Measurements from ENCODE around the gene VKORC1. TPM values are rescaled to one million over a fixed set of nuclear protein-coding genes. Genes with fewer than 3 reads are reported as not detected.

The VKORC1 gene
- total and polyA plus RNA-seq, 2 of the 8 experiments (the other 6 are each of a cell fraction or from before 2014, with no cell fraction given) = 84.1 to 483 TPM

GRCh38 chr16:31084584-31085302 lies 9.9 kb downstream of the VKORC1 start:
- CTCF ChIA-PET (ENCODE audit: partially characterized antibody) = interaction anchor here (0.6 to 1.7 kb wide), 4 partner anchors 8 to 132 kb away, joined by 3 to 4 read pairs (median 3); no protein-coding TSS in a partner anchor
- FAIRE-seq = no peak
- H3K9ac ChIP-seq (replicated peaks in 1 of 4; ENCODE audit: extremely low read depth in 1 of 4, low read depth in 3 of 4, low read length in 3 of 4) = no peak overlapping the region

More at GRCh38 chr16:31084584-31085302, 9.9 kb downstream of the VKORC1 start:
- peaks cover 0 to 20% (median 8%) of the 10 kb centered on the region in 4 experiments; a peak in 5 of 8 replicates for H3K36me3 ChIP-seq (ENCODE audit: control insufficient read depth in 2 of 4, insufficient read depth in 4 of 4, low read length in 3 of 4)
- H4K20me1 ChIP-seq (replicated peaks in 1 of 2; ENCODE audit: control insufficient read depth in 1 of 2, insufficient read depth in 2 of 2, low read length in 2 of 2) = peaks cover 14 to 21% of the 10 kb centered on the region in 2 experiments
- POLR2A ChIA-PET (ENCODE audit: partially characterized antibody) = interaction anchor here (0.8 to 4.7 kb wide), 12 partner anchors 8 to 100 kb away, joined by 3 to 34 read pairs (median 4); partner anchors contain the start of genes ZNF646 and ZNF668
- H3K79me1 ChIP-seq (ENCODE audit: low read depth, low read length) = peaks cover 2% of the 10 kb centered on the region; the same call in 1 of the 2 replicates
- no peaks in the 10 kb centered on the region for H3K9me3 ChIP-seq (ENCODE audit: insufficient read depth in 2 of 2, low read depth in 1 of 2, low read length in 1 of 2)
- peak overlapping the region; percentile 5 for H4K8ac ChIP-seq (ENCODE audit: extremely low read depth, insufficient read depth, low read length)
- no peak for TF ChIP-seq RFX5 (IDR thresholded peaks at IDR 0.05; ENCODE audit: borderline replicate concordance, low read depth, low read length)
- TF ChIP-seq HDAC2 (IDR thresholded peaks at IDR 0.05; ENCODE audit: borderline replicate concordance in 1 of 2, low read depth in 2 of 2, low read length in 2 of 2) = no peak
- TF ChIP-seq E2F6 (IDR thresholded peaks at IDR 0.05) = no peak
- TF ChIP-seq ATF2 (IDR thresholded peaks at IDR 0.05; ENCODE audit: low read length) = no peak
- no peak for TF ChIP-seq SUZ12 (IDR thresholded peaks at IDR 0.05; ENCODE audit: low read length)
- TF ChIP-seq EZH2 (IDR thresholded peaks at IDR 0.05; ENCODE audit: low read depth, low read length, severe bottlenecking) = no peak
- TF ChIP-seq TAF1 (IDR thresholded peaks at IDR 0.05; ENCODE audit: low read depth, low read length) = no peak
- H2BK15ac ChIP-seq (ENCODE audit: low read length) = no peak overlapping the region
- H3K23me2 ChIP-seq (ENCODE audit: low read depth, low read length) = no peaks in the 10 kb centered on the region
- H2BK5ac ChIP-seq (ENCODE audit: low read depth, low read length) = no peak overlapping the region; the same call in 1 of the 2 replicates
- no peak overlapping the region for H3K4me3 ChIP-seq (ENCODE audit: extremely low read depth in 1 of 4, insufficient read depth in 2 of 4, low read depth in 3 of 4, low read length in 4 of 4)
- peaks cover 0 to 4% of the 10 kb centered on the region in 2 experiments; a peak in 1 of 4 replicates for H3K79me2 ChIP-seq (ENCODE audit: control insufficient read depth in 1 of 2, insufficient read depth in 2 of 2, low read length in 2 of 2)
- H2AFZ ChIP-seq (ENCODE audit: low read length) = no peak overlapping the region
- DNase-seq (ENCODE audit: low read depth in 1 of 2, low spot score in 2 of 2) = no peak
- no peak overlapping the region for H3K56ac ChIP-seq (replicated peaks; ENCODE audit: insufficient read length, low read depth, low read length)
- no peak overlapping the region for H4K91ac ChIP-seq (replicated peaks; ENCODE audit: insufficient read length, low read length)
- H3K27ac ChIP-seq (ENCODE audit: low read depth, low read length) = no peak overlapping the region
- H2AK5ac ChIP-seq (ENCODE audit: low read depth, low read length) = no peak overlapping the region
- 90% methylated on average over 13 of the region's 16 CpGs; no CpG with 5 or more reads in 1 of the 2 experiments for WGBS, 2 experiments (ENCODE audit: extremely low coverage in 1 of 2, insufficient coverage in 1 of 2, insufficient read length in 1 of 2, insufficient replicate concordance in 2 of 2, low coverage in 1 of 2, low lambda C conversion rate in 2 of 2, missing lambda C conversion rate in 1 of 2)
- H3K4ac ChIP-seq (replicated peaks; ENCODE audit: insufficient read length, low read depth, low read length) = no peak overlapping the region
- no peaks in the 10 kb centered on the region for H3K27me3 ChIP-seq (replicated peaks in 1 of 4; ENCODE audit: control insufficient read depth in 3 of 4, extremely low read depth in 1 of 4, insufficient read depth in 3 of 4, low read length in 3 of 4)
- no peak overlapping the region for H2BK120ac ChIP-seq (replicated peaks; ENCODE audit: low read depth, low read length)
- no peak overlapping the region for H2BK12ac ChIP-seq (ENCODE audit: low read depth, low read length)
- H3K18ac ChIP-seq (ENCODE audit: extremely low read depth, low read length) = no peak overlapping the region
- no peak overlapping the region for H3K23ac ChIP-seq (ENCODE audit: insufficient read length)
- H3K4me1 ChIP-seq (replicated peaks in 1 of 4; ENCODE audit: control insufficient read depth in 3 of 4, insufficient read depth in 4 of 4, low read length in 3 of 4) = no peaks in the 10 kb centered on the region
- H3K14ac ChIP-seq (ENCODE audit: insufficient read length) = no peak overlapping the region
- no peak overlapping the region for H2BK20ac ChIP-seq (ENCODE audit: low read length)
- H4K5ac ChIP-seq (ENCODE audit: insufficient read length, low read depth, low read length) = no peak overlapping the region
- no peak overlapping the region for H3K4me2 ChIP-seq (ENCODE audit: insufficient read depth in 1 of 2, low read depth in 2 of 2, low read length in 2 of 2)
